GM12878 (cell line): ENCODE results near the gene ZFYVE21. TPM values are rescaled to one million over a fixed set of nuclear protein-coding genes. Genes with fewer than 3 reads are reported as not detected.

Experiments
- ATAC-seq: fragments of 200-7000 bp; cut with Tn5 transposase; 3 replicates; pipeline ENCODE4 v1.9.1; 2020; ENCODE audit warnings: mild to moderate bottlenecking, moderate library complexity
- BruUV-seq: library from RNA; stranded (reverse); fragments of 400-500 nt; replicated peaks from 2 replicates; lab custom pipeline; 2021; lab: Mats Ljungman, UMichigan
- CTCF ChIA-PET: fragments of 300-600 bp; sonication (Branson Sonifier 250); formaldehyde crosslinking; extraction: SDS; loops from one replicate; lab custom pipeline; 2021; ENCODE audit warnings: inconsistent platforms; lab: Yijun Ruan, JAX
- POLR2A ChIA-PET: fragments of 350-600 bp; formaldehyde crosslinking; extraction: SDS; loops from one replicate; lab custom pipeline; 2021; ENCODE audit warnings: inconsistent platforms; lab: Charles Lee
- RAD21 ChIA-PET: fragments of 300-600 bp; sonication (Branson Sonifier 250); formaldehyde crosslinking; loops from one replicate; lab custom pipeline; 2023; ENCODE audit warnings: antibody characterized with exemption; ENCODE audit not compliant: unreplicated experiment; lab: Charles Lee
- SMC1A ChIA-PET: fragments of 300-600 bp; sonication (Branson Sonifier 250); formaldehyde crosslinking; loops from one replicate; lab custom pipeline; 2023; ENCODE audit not compliant: unreplicated experiment, uncharacterized antibody; lab: Charles Lee
- DNase-seq: peaks from one replicate; pipeline ENCODE4 v3.0.0-alpha.2; 2011; ENCODE audit warnings: low read depth, low spot score
- FAIRE-seq: peaks from 3 replicates; lab custom pipeline; 2011; peaks lifted over from hg19 to GRCh38; lab: Jason Lieb, UNC
- H2AFZ ChIP-seq: 2 replicates; pipeline ENCODE4 v1.6.0; 2011; ENCODE audit warnings: low read depth, low read length, control low read depth; ENCODE audit not compliant: control insufficient read depth
- H3K27ac ChIP-seq: 2 replicates; pipeline ENCODE4 v1.5.1; 2011; ENCODE audit warnings: control low read depth; ENCODE audit not compliant: control insufficient read depth, insufficient read depth
- H3K27me3 ChIP-seq, 2 experiments: replicated peaks in 1 of 2; 2 replicates each; pipeline versions ENCODE4 v1.6.0 to v1.6.1; 2011; ENCODE audit warnings: low read length in 1 of 2; ENCODE audit not compliant: control insufficient read depth in 2 of 2, insufficient read depth in 2 of 2
- H3K36me3 ChIP-seq, 2 experiments: 2 replicates each; pipeline ENCODE4 v1.5.1; 2011; ENCODE audit warnings: low read length in 1 of 2; ENCODE audit not compliant: control insufficient read depth in 2 of 2, insufficient read depth in 2 of 2
- H3K4me1 ChIP-seq: 2 replicates; pipeline ENCODE4 v1.6.1; 2011; ENCODE audit warnings: mild to moderate bottlenecking, low read length, moderate library complexity, mixed read lengths; ENCODE audit not compliant: control insufficient read depth, insufficient read depth
- H3K4me2 ChIP-seq: 2 replicates; pipeline ENCODE4 v1.6.0; 2011; ENCODE audit warnings: control low read depth; ENCODE audit not compliant: control insufficient read depth, insufficient read depth
- H3K4me3 ChIP-seq: fragments of 200-600 bp; sonication (generic); 2 replicates; pipeline ENCODE4 v1.5.1; 2016
- H3K79me2 ChIP-seq: 2 replicates; pipeline ENCODE4 v1.6.0; 2011; ENCODE audit warnings: low read length; ENCODE audit not compliant: control insufficient read depth, insufficient read depth
- H3K9ac ChIP-seq: 2 replicates; pipeline ENCODE4 v1.8.0; 2011; ENCODE audit warnings: low read length, control low read depth, mixed read lengths; ENCODE audit not compliant: control insufficient read depth, insufficient read depth
- H3K9me3 ChIP-seq: replicated peaks from 3 replicates; pipeline ENCODE4 v1.5.1; 2011; ENCODE audit warnings: mild to moderate bottlenecking, low read length; ENCODE audit not compliant: control insufficient read depth, insufficient read depth
- H4K20me1 ChIP-seq: 2 replicates; pipeline ENCODE4 v1.6.0; 2011; ENCODE audit not compliant: control insufficient read depth, insufficient read depth
- BCLAF1 ChIP-seq: fragments of 450-650 bp; IDR thresholded peaks from 2 replicates; pipeline ENCODE4 v1.6.1; 2017; ENCODE audit warnings: antibody characterized with exemption, mild to moderate bottlenecking, moderate library complexity
- CREM ChIP-seq: IDR thresholded peaks from 2 replicates; pipeline ENCODE4 v1.6.1; 2014; ENCODE audit warnings: antibody characterized with exemption, low read depth
- MTA2 ChIP-seq: fragments of 450-650 bp; IDR thresholded peaks from 2 replicates; pipeline ENCODE4 v1.6.1; 2016; ENCODE audit warnings: low read depth, mild to moderate bottlenecking, moderate library complexity
- NFXL1 ChIP-seq: fragments of 450-650 bp; IDR thresholded peaks from 2 replicates; pipeline ENCODE4 v1.6.1; 2017; ENCODE audit warnings: antibody characterized with exemption, mild to moderate bottlenecking, borderline replicate concordance
- RFX5 ChIP-seq: IDR thresholded peaks from 2 replicates; pipeline ENCODE4 v1.6.1; 2011; ENCODE audit warnings: low read depth, low read length, improper control_type of control experiment
- SREBF1 ChIP-seq: IDR thresholded peaks from 2 replicates; pipeline ENCODE4 v1.6.1; 2012; ENCODE audit warnings: mild to moderate bottlenecking, low read length
- SRF ChIP-seq, 2 experiments: IDR thresholded peaks; 2 replicates each; pipeline ENCODE4 v1.6.1; 2011; ENCODE audit warnings: low read depth in 2 of 2, low read length in 2 of 2, mild to moderate bottlenecking in 1 of 2, moderate library complexity in 1 of 2
- TCF3 ChIP-seq: IDR thresholded peaks from 2 replicates; pipeline ENCODE4 v1.6.1; 2012; ENCODE audit warnings: low read depth, mild to moderate bottlenecking, low read length, borderline replicate concordance; ENCODE audit not compliant: insufficient read depth
- WGBS: methylation state at CpG from one replicate; pipeline ENCODE4 v1.1.6; 2016; ENCODE audit warnings: low lambda C conversion rate; ENCODE audit not compliant: insufficient replicate concordance, insufficient coverage; ENCODE audit errors: missing lambda C conversion rate; 5-methylcytosine and 5-hydroxymethylcytosine counted together
- in situ Hi-C: fragments of 300-500 bp; cut with MboI; formaldehyde crosslinking; loops from 9 replicates; pipeline ENCODE4 v1.14.3; 2018; ENCODE audit warnings: mixed read lengths
- intact Hi-C: fragments of 100-400 bp; cut with micrococcal nuclease; formaldehyde crosslinking; loops from one replicate; pipeline ENCODE4 v1.14.2; 2022; ENCODE audit not compliant: unreplicated experiment
- polyA plus RNA-seq, 11 experiments: library from polyadenylated mRNA; depleted of rRNA in 4 of 11; unstranded in 6 of 11; stranded (reverse) in 5 of 11; fragments of >200 nt; fragmentation: Nextera tagmentation in 4 of 11; fragmentation: Illumina TruSeq in 1 of 11; extraction: Ambion mirVana in 4 of 11; extraction: Trizol in 1 of 11; gene quantifications; 1 replicate in 1 of 11; 2 replicates in 10 of 11; pipeline versions ENCODE4 v1.2.1 to v1.2.3, GENCODE V29; 2011 to 2016; ENCODE audit warnings: inconsistent platforms in 2 of 11, missing spikeins in 2 of 11, low read depth in 1 of 11
- total RNA-seq, 4 experiments: library from RNA; depleted of rRNA in 3 of 4; stranded (reverse); fragments of >200 nt in 3 of 4; fragmentation: Illumina TruSeq in 1 of 4; extraction: Trizol in 1 of 4; gene quantifications; 2 replicates each; pipeline versions ENCODE4 v1.2.1 to v1.2.3, GENCODE V29; 2013 to 2021

ZFYVE21 gene
- total and polyA plus RNA-seq, 10 of the 15 experiments (the other 5 are each of a cell fraction or from before 2014, with no cell fraction given), result 0.79 to 21.7 (median 13.8) TPM

GRCh38 chr14:103687712-103688111 lies 27.9 kb upstream of the ZFYVE21 start:
- ChIA-PET CTCF (interaction anchor here (1.4 to 2.3 kb wide), 2 partner anchors 8 to 9 kb away, joined by 5 to 13 read pairs; no protein-coding TSS in a partner anchor), SMC1A (no interaction called here), POLR2A (interaction anchor here (0.6 kb wide), 1 partner anchor 157 kb away, joined by 3 read pairs; no protein-coding TSS in a partner anchor), RAD21 (interaction anchor here (2.0 kb wide), 1 partner anchor 8 kb away, joined by 7 read pairs; no protein-coding TSS in a partner anchor)
- intact Hi-C loops (loop anchor here (2.0 kb wide), 1 partner anchor 115 kb away; no protein-coding TSS in a partner anchor), in situ Hi-C loops (no loop called here)
- no peak overlapping the region for H3K9ac ChIP-seq
- H3K79me2 ChIP-seq, result peaks cover 11% of the 10 kb centered on the region
- FAIRE-seq (no peak), DNase-seq (no peak), ATAC-seq (no peak)
- H3K27me3 ChIP-seq, result no peaks in the 10 kb centered on the region
- no peak overlapping the region for H3K27ac ChIP-seq
- H3K4me2 ChIP-seq, result no peak overlapping the region
- 100% methylated on average over 4 of the region's 4 CpGs for WGBS
- peaks cover 38% of the 10 kb centered on the region for H3K4me1 ChIP-seq
- no peak overlapping the region for H2AFZ ChIP-seq
- no peak overlapping the region for H3K4me3 ChIP-seq
- no TSS peak for BruUV-seq
- H3K36me3 ChIP-seq, result peaks cover 13 to 43% of the 10 kb centered on the region in 2 experiments
- H3K9me3 ChIP-seq, result no peaks in the 10 kb centered on the region
- H4K20me1 ChIP-seq, result no peaks in the 10 kb centered on the region
- no peak for TF ChIP-seq SREBF1
- no peak for TF ChIP-seq RFX5
- no peak for TF ChIP-seq NFXL1
- TF ChIP-seq CREM, result no peak
- no peak for TF ChIP-seq SRF (IDR thresholded peaks at IDR 0.05; ENCODE audit: low read depth in 2 of 2, low read length in 2 of 2)
- no peak for TF ChIP-seq MTA2
- TF ChIP-seq BCLAF1, result no peak
- TF ChIP-seq TCF3, result no peak
